GM21515 (cell line): ENCODE data around the gene ALS2CL.

Experiments
- ATAC-seq: cut with Tn5 transposase; IDR thresholded peaks from one replicate; pipeline ENCODE4 v1.9.1; 2021; ENCODE audit not compliant: unreplicated experiment

The ALS2CL gene

DNA sequence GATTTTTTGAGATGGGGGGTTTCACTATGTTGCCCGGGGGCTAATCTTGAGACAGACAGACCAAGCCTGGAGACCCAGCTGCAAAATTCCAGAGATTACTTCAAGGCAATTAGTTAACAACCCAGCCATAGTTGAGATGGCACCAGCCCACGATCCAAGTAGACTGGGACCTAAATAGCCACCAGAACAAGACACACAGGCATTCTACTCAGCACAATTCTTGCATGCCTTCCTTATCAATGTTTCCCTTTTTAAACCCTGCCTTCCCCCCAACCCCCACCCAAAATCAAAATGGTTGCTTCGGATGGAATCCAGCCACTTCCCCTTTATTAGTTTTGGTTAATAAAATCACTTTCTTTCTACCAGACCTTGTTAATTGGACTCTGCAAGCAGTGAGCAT is 52.6 kb downstream of the ALS2CL start:
- no peak for ATAC-seq

GRCh38 chr3:46639221-46639620 is 54.3 kb downstream of the ALS2CL start:
- no peak for ATAC-seq

GRCh38 chr3:46634856-46635255 is 58.6 kb downstream of the ALS2CL start:
- ATAC-seq, result no peak

- ATAC-seq, result no peak
Observed at GRCh38 chr3:46632792-46633191, 60.7 kb downstream of the ALS2CL start.

- peak; percentile 89 for ATAC-seq
Observed at GRCh38 chr3:46629551-46630517, 63.6 kb downstream of the ALS2CL start.

DNA sequence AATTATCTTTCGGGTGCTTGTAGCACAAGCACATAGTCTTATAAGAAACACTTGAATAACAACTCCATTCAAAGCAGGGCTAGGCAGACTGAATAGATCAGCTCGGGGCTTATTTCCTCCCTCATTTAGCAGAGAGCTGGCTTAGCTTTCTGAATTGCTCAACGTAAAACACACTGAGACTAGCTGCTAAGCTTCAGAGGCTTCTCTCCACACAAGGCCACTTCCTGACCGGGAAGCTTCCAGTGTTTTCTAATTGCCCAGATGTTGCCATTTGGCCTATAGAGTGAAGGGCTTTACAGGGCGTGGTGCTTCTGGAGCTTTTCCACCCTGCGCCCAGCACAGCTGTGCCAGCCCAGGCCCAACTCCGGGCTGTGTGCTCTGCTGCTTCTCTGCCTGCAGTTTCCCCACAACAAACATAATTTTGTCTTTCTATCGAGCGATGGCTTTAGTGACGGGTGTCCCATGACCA is 64.5 kb downstream of the ALS2CL start:
- ATAC-seq, result no peak

GRCh38 chr3:46627078-46627477 is 66.4 kb downstream of the ALS2CL start:
- ATAC-seq, result no peak

DNA sequence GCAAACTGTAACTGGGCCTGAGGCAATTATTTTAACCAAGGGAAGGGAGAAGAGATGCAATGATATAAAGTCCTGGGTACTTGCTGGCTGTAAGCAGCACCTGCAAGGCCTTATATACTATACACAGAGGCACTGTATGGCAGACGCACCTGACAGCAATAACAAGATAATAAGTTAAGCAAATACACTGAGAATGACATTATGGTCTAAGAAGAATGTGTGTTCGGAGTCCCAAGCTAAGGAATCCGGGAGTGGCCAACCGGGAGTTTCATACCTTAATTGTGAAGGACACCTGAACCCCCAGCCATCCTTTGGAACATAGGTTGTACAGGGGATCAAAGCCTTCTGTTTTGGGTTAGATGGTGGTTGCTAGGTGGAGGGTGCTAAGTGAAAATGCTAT is 67.4 kb downstream of the ALS2CL start:
- ATAC-seq, result no peak

- ATAC-seq, result no peak
Observed at GRCh38 chr3:46624975-46625490, 68.4 kb downstream of the ALS2CL start.

- no peak for ATAC-seq
Observed at GRCh38 chr3:46624533-46624932, 68.9 kb downstream of the ALS2CL start.

DNA sequence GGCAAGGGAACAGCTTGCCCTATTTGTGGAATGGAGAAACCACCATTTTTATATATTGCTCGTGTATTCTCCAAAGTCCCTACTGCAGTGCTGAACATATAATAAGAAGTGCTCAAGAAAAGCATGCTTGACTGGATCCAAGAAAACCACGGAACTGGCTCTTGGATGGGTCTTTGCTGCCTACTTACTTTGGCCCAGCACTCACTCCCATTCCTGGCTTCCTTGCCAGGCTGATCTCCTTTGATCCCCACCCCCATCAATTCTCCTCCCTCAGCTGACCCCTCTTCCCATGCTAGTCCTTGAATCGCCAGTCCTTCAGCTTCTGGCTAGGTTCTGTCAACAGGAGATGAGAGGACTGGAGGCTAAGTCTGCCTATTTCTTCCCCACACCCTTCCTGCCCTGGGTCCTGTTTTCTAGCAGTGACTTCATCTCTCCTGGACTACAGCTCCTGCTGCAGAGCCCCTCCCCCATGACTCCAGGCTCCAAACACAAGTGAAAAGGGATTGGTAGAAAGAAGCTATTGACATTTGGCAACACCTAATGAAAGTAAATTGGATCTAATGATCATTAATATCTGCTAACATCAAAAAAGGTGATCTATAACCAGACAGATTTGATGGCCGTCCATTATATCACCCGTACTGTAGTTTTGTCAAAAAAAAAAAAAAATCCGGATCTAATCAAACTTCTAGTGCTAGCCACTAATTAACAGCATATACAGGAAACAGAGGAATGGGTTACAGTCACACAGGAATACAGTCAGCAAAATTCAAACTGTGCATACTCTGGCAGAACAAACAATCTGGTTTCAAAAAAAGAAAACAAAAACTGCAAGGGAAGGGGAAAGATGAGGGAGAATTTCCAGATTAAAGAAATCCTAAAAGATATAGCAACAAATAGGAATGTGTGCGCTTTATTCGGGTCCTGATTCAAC is 73.4 kb downstream of the ALS2CL start:
- ATAC-seq, result no peak
